ENCODE data around the gene BRD9.

BRD9 gene

DNA sequence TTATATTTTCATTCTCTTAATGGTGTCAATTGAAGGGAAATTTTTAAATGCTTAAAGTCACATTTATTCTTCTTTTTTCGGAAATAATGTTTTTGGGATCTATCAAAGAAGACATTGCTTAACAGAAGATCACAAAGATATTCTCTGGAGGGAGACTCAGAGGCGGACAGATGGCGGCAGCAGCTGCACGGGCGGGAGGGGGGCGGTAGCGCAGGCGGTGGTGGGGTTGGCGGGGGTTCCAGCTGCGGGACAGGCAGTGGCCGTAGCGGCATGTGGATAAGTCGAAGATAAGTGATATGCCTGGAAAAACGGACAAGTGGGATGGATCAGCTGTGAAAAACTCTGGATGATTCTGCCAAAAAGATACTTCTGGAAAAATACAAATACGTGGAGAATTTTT, 76.4 kb downstream of the BRD9 start:
- DNase-seq (ENCODE audit: low read depth), result no peak
- no peak overlapping the region for H3K4me3 ChIP-seq (ENCODE audit: low read length)
- TF ChIP-seq, protein P1, sequence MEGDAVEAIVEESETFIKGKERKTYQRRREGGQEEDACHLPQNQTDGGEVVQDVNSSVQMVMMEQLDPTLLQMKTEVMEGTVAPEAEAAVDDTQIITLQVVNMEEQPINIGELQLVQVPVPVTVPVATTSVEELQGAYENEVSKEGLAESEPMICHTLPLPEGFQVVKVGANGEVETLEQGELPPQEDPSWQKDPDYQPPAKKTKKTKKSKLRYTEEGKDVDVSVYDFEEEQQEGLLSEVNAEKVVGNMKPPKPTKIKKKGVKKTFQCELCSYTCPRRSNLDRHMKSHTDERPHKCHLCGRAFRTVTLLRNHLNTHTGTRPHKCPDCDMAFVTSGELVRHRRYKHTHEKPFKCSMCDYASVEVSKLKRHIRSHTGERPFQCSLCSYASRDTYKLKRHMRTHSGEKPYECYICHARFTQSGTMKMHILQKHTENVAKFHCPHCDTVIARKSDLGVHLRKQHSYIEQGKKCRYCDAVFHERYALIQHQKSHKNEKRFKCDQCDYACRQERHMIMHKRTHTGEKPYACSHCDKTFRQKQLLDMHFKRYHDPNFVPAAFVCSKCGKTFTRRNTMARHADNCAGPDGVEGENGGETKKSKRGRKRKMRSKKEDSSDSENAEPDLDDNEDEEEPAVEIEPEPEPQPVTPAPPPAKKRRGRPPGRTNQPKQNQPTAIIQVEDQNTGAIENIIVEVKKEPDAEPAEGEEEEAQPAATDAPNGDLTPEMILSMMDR (conservative IDR thresholded peaks at IDR 0.05; ENCODE audit: low read depth, low read length), result no peak

- H3K4me3 ChIP-seq (ENCODE audit: low read length), result no peak overlapping the region
- DNase-seq (ENCODE audit: low read depth), result no peak
- TF ChIP-seq, protein P1 (conservative IDR thresholded peaks at IDR 0.05; ENCODE audit: low read depth, low read length), result no peak
Observed at GRCh38 chr5:815449-815848, 77.2 kb downstream of the BRD9 start.
